Vagina (tissue), 2 donors: Measurements from ENCODE around the gene ELOVL7. TPM values are rescaled to one million over a fixed set of nuclear protein-coding genes. Genes with fewer than 3 reads are reported as not detected.

ENCODE experiments used
- DNase-seq, 2 donors: peaks; one replicate each; pipeline ENCODE4 v3.0.0-alpha.2; 2017; ENCODE audit errors: extremely low spot score in 2 of 2
- H3K27ac ChIP-seq: fragments of 200-600 bp; sonication (generic); one replicate; pipeline ENCODE4 v1.5.1; 2019
- H3K27me3 ChIP-seq: fragments of 200-600 bp; sonication (generic); one replicate; pipeline ENCODE4 v1.5.1; 2019
- H3K36me3 ChIP-seq, 2 donors: fragments of 200-600 bp; sonication (generic); one replicate each; pipeline ENCODE4 v1.5.1; 2017 to 2019
- H3K4me1 ChIP-seq: fragments of 200-600 bp; sonication (generic); one replicate; pipeline ENCODE4 v1.5.1; 2019
- H3K4me3 ChIP-seq, 2 donors: fragments of 200-600 bp; sonication (generic); 1 replicate in 1 of 2; 2 replicates in 1 of 2; pipeline ENCODE4 v1.5.1; 2016 to 2019
- H3K9me3 ChIP-seq: fragments of 200-600 bp; sonication (generic); one replicate; pipeline ENCODE4 v1.5.1; 2019
- CTCF ChIP-seq, 3 experiments: fragments of 450-650 bp in 2 of 3; fragments of 200-600 bp in 1 of 3; sonication (generic) in 1 of 3; IDR thresholded peaks; one replicate each; pipeline ENCODE4 v1.5.1; 2017 to 2019; ENCODE audit warnings: antibody characterized with exemption in 3 of 3, mild to moderate bottlenecking in 2 of 3, moderate library complexity in 2 of 3
- POLR2A ChIP-seq, 2 donors: fragments of 450-650 bp; IDR thresholded peaks; one replicate each; pipeline ENCODE4 v1.6.1; 2017; ENCODE audit warnings: antibody characterized with exemption in 2 of 2, mild to moderate bottlenecking in 2 of 2, moderate library complexity in 2 of 2
- POLR2AphosphoS5 ChIP-seq, 2 donors: sonication (generic); formaldehyde crosslinking; IDR thresholded peaks; one replicate each; pipeline ENCODE4 v1.9.0; 2017; ENCODE audit warnings: antibody characterized with exemption in 2 of 2, mild to moderate bottlenecking in 2 of 2, low read depth in 1 of 2; ENCODE audit not compliant: insufficient read depth in 1 of 2
- intact Hi-C: fragments of 100-400 bp; cut with DNase I; formaldehyde crosslinking; loops from one replicate; pipeline ENCODE4 v1.15.1; 2023
- total RNA-seq: library from RNA; depleted of rRNA; stranded (reverse); fragments of >200 nt; gene quantifications from one replicate; pipeline ENCODE4 v1.2.3, GENCODE V29; 2016

The ELOVL7 gene
- total RNA-seq, 1 donor from 2014 or later = 3.9 TPM

- Histone ChIP-seq H3K9me3 (no peaks in the 10 kb centered on the region), H3K27me3 (no peaks in the 10 kb centered on the region), H3K4me3 (no peak overlapping the region), H3K4me1 (no peaks in the 10 kb centered on the region), H3K36me3 (no peaks in the 10 kb centered on the region), H3K27ac (no peak overlapping the region)
- intact Hi-C loops = no loop called here
- DNase-seq = no peak
- TF ChIP-seq POLR2A (IDR thresholded peaks at IDR 0.05) (no peak), CTCF (IDR thresholded peaks at IDR 0.05) (no peak)
Measured at GRCh38 chr5:60814498-60814897, 29.6 kb downstream of the ELOVL7 start.

GRCh38 chr5:60812426-60812825, 31.6 kb downstream of the ELOVL7 start:
- H3K9me3 ChIP-seq = no peaks in the 10 kb centered on the region
- TF ChIP-seq POLR2A (IDR thresholded peaks at IDR 0.05) (no peak), CTCF (IDR thresholded peaks at IDR 0.05) (no peak), POLR2AphosphoS5 (IDR thresholded peaks at IDR 0.05; ENCODE audit: insufficient read depth in 1 of 2, low read depth in 1 of 2) (no peak)
- no peak overlapping the region for H3K27ac ChIP-seq
- DNase-seq = no peak
- H3K4me1 ChIP-seq = no peaks in the 10 kb centered on the region
- H3K4me3 ChIP-seq = no peak overlapping the region
- H3K36me3 ChIP-seq = no peaks in the 10 kb centered on the region
- intact Hi-C loops = no loop called here
- H3K27me3 ChIP-seq = no peaks in the 10 kb centered on the region

GRCh38 chr5:60811105-60811504, 33.0 kb downstream of the ELOVL7 start:
- H3K4me3 ChIP-seq = no peak overlapping the region
- intact Hi-C loops = no loop called here
- DNase-seq = no peak
- no peak overlapping the region for H3K27ac ChIP-seq
- no peaks in the 10 kb centered on the region for H3K36me3 ChIP-seq
- H3K9me3 ChIP-seq = no peaks in the 10 kb centered on the region
- TF ChIP-seq POLR2A (IDR thresholded peaks at IDR 0.05) (no peak), POLR2AphosphoS5 (IDR thresholded peaks at IDR 0.05; ENCODE audit: insufficient read depth in 1 of 2, low read depth in 1 of 2) (no peak)
- no peaks in the 10 kb centered on the region for H3K27me3 ChIP-seq
- no peaks in the 10 kb centered on the region for H3K4me1 ChIP-seq

- Histone ChIP-seq H3K27ac (no peak overlapping the region), H3K4me1 (no peaks in the 10 kb centered on the region), H3K27me3 (no peaks in the 10 kb centered on the region), H3K4me3 (no peak overlapping the region), H3K36me3 (no peaks in the 10 kb centered on the region), H3K9me3 (no peaks in the 10 kb centered on the region)
- DNase-seq = no peak
- intact Hi-C loops = no loop called here
- TF ChIP-seq CTCF (IDR thresholded peaks at IDR 0.05) (no peak), POLR2AphosphoS5 (IDR thresholded peaks at IDR 0.05; ENCODE audit: insufficient read depth in 1 of 2, low read depth in 1 of 2) (no peak), POLR2A (IDR thresholded peaks at IDR 0.05) (no peak)
Measured at GRCh38 chr5:60810438-60811085, 33.5 kb downstream of the ELOVL7 start.

GRCh38 chr5:60809891-60810425, 34.1 kb downstream of the ELOVL7 start:
- TF ChIP-seq POLR2AphosphoS5 (IDR thresholded peaks at IDR 0.05; ENCODE audit: insufficient read depth in 1 of 2, low read depth in 1 of 2) = no peak
- Histone ChIP-seq H3K4me3 (no peak overlapping the region), H3K27ac (no peak overlapping the region), H3K27me3 (no peaks in the 10 kb centered on the region), H3K36me3 (no peaks in the 10 kb centered on the region), H3K9me3 (no peaks in the 10 kb centered on the region), H3K4me1 (no peaks in the 10 kb centered on the region)
- intact Hi-C loops = no loop called here
- DNase-seq = no peak

- no peak for TF ChIP-seq POLR2A (IDR thresholded peaks at IDR 0.05)
- no peak for TF ChIP-seq CTCF (IDR thresholded peaks at IDR 0.05)
- no peak for TF ChIP-seq POLR2AphosphoS5 (IDR thresholded peaks at IDR 0.05; ENCODE audit: insufficient read depth in 1 of 2, low read depth in 1 of 2)
- intact Hi-C loops = no loop called here
- no peak for DNase-seq
- H3K4me3 ChIP-seq = no peak overlapping the region
- H3K27ac ChIP-seq = no peak overlapping the region
- no peaks in the 10 kb centered on the region for H3K4me1 ChIP-seq
- no peaks in the 10 kb centered on the region for H3K9me3 ChIP-seq
- no peaks in the 10 kb centered on the region for H3K27me3 ChIP-seq
- H3K36me3 ChIP-seq = no peaks in the 10 kb centered on the region
Measured at GRCh38 chr5:60806591-60807243, 37.4 kb downstream of the ELOVL7 start.
